Thyroid gland (tissue), 4 donors: ENCODE data around the gene LRP11. TPM values are rescaled to one million over a fixed set of nuclear protein-coding genes. Genes with fewer than 3 reads are reported as not detected.

ENCODE experiments used
- DNase-seq, 2 donors: peaks; one replicate each; pipeline ENCODE4 v3.0.0-alpha.2; 2019
- H3K27ac ChIP-seq, 3 donors: fragments of 200-600 bp; sonication (generic); 1 replicate in 2 of 3; 2 replicates in 1 of 3; pipeline ENCODE4 v1.5.1; 2016 to 2019; ENCODE audit warnings: mild to moderate bottlenecking in 1 of 3, moderate library complexity in 1 of 3
- H3K27me3 ChIP-seq: fragments of 200-600 bp; sonication (generic); one replicate; pipeline ENCODE4 v1.5.1; 2019
- H3K36me3 ChIP-seq, 2 donors: fragments of 200-600 bp; sonication (generic); one replicate each; pipeline ENCODE4 v1.5.1; 2016 to 2019
- H3K4me1 ChIP-seq, 2 donors: fragments of 200-600 bp; sonication (generic); one replicate each; pipeline ENCODE4 v1.5.1; 2017 to 2019
- H3K4me3 ChIP-seq, 3 donors: fragments of 200-600 bp; sonication (generic); replicated peaks in 1 of 3; 1 replicate in 2 of 3; 2 replicates in 1 of 3; pipeline ENCODE4 v1.5.1; 2016; ENCODE audit warnings: mild to moderate bottlenecking in 1 of 3
- H3K9me3 ChIP-seq: fragments of 200-600 bp; sonication (generic); one replicate; pipeline ENCODE4 v1.5.1; 2017
- CTCF ChIP-seq, 6 experiments: fragments of 200-600 bp in 3 of 6; fragments of 450-650 bp in 3 of 6; sonication (generic) in 3 of 6; IDR thresholded peaks; one replicate each; pipeline ENCODE4 v1.5.1; 2016 to 2019; ENCODE audit warnings: antibody characterized with exemption in 6 of 6, mild to moderate bottlenecking in 2 of 6, inconsistent platforms in 1 of 6, moderate library complexity in 1 of 6
- POLR2A ChIP-seq, 2 donors: fragments of 450-650 bp; IDR thresholded peaks; one replicate each; pipeline ENCODE4 v1.6.1; 2017; ENCODE audit warnings: antibody characterized with exemption in 2 of 2, mild to moderate bottlenecking in 2 of 2, moderate library complexity in 1 of 2
- WGBS, 2 donors: methylation state at CpG; one replicate each; pipeline ENCODE4 v1.1.5; 2017; 5-methylcytosine and 5-hydroxymethylcytosine counted together
- intact Hi-C: fragments of 100-400 bp; cut with DNase I; formaldehyde crosslinking; loops from one replicate; pipeline ENCODE4 v1.15.1; 2023
- total RNA-seq, 4 donors: library from RNA; depleted of rRNA; stranded (reverse); fragments of >200 nt; gene quantifications; one replicate each; pipeline ENCODE4 v1.2.3, GENCODE V29; 2016

Gene LRP11
- total RNA-seq, 4 donors from 2014 or later: 39.4 to 76.8 (median 57.2) TPM

GRCh38 chr6:149905371-149905910, 41.3 kb upstream of the LRP11 start:
- intact Hi-C loops: no loop called here
- no peaks in the 10 kb centered on the region for H3K9me3 ChIP-seq
- DNase-seq: no peak

GRCh38 chr6:149904661-149905370, 40.7 kb upstream of the LRP11 start:
- no peaks in the 10 kb centered on the region for H3K36me3 ChIP-seq
- intact Hi-C loops: no loop called here
- H3K27ac ChIP-seq: no peak overlapping the region
- peaks cover 0 to 3% of the 10 kb centered on the region in 2 donors for H3K4me1 ChIP-seq
- WGBS, 2 donors: 86 to 88% methylated on average over 11 to 13 of the region's 13 CpGs
- no peak for DNase-seq
- no peaks in the 10 kb centered on the region for H3K9me3 ChIP-seq
- H3K27me3 ChIP-seq: no peaks in the 10 kb centered on the region
- no peak overlapping the region for H3K4me3 ChIP-seq
- TF ChIP-seq CTCF (IDR thresholded peaks at IDR 0.05) (no peak), POLR2A (IDR thresholded peaks at IDR 0.05) (no peak)

More at GRCh38 chr6:149905371-149905910, 41.3 kb upstream of the LRP11 start:
- TF ChIP-seq POLR2A (IDR thresholded peaks at IDR 0.05) (no peak), CTCF (IDR thresholded peaks at IDR 0.05) (no peak)
- WGBS, 2 donors: 87 to 97% methylated on average over 9 to 12 of the region's 18 CpGs
- Histone ChIP-seq H3K4me1 (peaks cover 0 to 3% of the 10 kb centered on the region in 2 donors), H3K27ac (no peak overlapping the region), H3K36me3 (no peaks in the 10 kb centered on the region), H3K27me3 (no peaks in the 10 kb centered on the region), H3K4me3 (no peak overlapping the region)

GRCh38 chr6:149903938-149904611, 39.9 kb upstream of the LRP11 start:
- Histone ChIP-seq H3K27me3 (no peaks in the 10 kb centered on the region), H3K36me3 (no peaks in the 10 kb centered on the region), H3K4me3 (no peak overlapping the region), H3K4me1 (peaks cover 0 to 3% of the 10 kb centered on the region in 2 donors), H3K27ac (no peak overlapping the region), H3K9me3 (no peaks in the 10 kb centered on the region)
- intact Hi-C loops: no loop called here
- DNase-seq: no peak
- no peak for TF ChIP-seq CTCF (IDR thresholded peaks at IDR 0.05)
- TF ChIP-seq POLR2A (IDR thresholded peaks at IDR 0.05): no peak
- 68 to 85% methylated on average over 3 to 5 of the region's 5 CpGs for WGBS, 2 donors

GRCh38 chr6:149901444-149902140, 37.4 kb upstream of the LRP11 start:
- no peaks in the 10 kb centered on the region for H3K27me3 ChIP-seq
- no peak overlapping the region for H3K27ac ChIP-seq
- H3K4me3 ChIP-seq: no peak overlapping the region
- no peak for TF ChIP-seq CTCF (IDR thresholded peaks at IDR 0.05)
- TF ChIP-seq POLR2A (IDR thresholded peaks at IDR 0.05): no peak
- no peaks in the 10 kb centered on the region for H3K36me3 ChIP-seq
- no peaks in the 10 kb centered on the region for H3K9me3 ChIP-seq
- intact Hi-C loops: no loop called here
- WGBS, 2 donors: 89% methylated on average over 6 of the region's 6 CpGs
- H3K4me1 ChIP-seq: peaks cover 0 to 18% of the 10 kb centered on the region in 2 donors
- no peak for DNase-seq
